GM19099 (cell line): ENCODE measurements around the gene TRO.

Source experiments
- POLR2A ChIP-seq: IDR thresholded peaks from 3 replicates; pipeline ENCODE4 v1.6.1; 2011; ENCODE audit warnings: low read depth; ENCODE audit not compliant: insufficient read length; ENCODE audit errors: extremely low read depth

TRO gene

GRCh38 chrX:54935306-54935705 lies 14.7 kb downstream of the TRO start:
- no peak for TF ChIP-seq POLR2A

GRCh38 chrX:54937416-54937815 lies 16.8 kb downstream of the TRO start:
- no peak for TF ChIP-seq POLR2A

- no peak for TF ChIP-seq POLR2A
Measured at GRCh38 chrX:54944816-54945215, 24.2 kb downstream of the TRO start.

GRCh38 chrX:54945224-54945623 lies 24.6 kb downstream of the TRO start:
- no peak for TF ChIP-seq POLR2A

GRCh38 chrX:54950730-54951375 lies 30.2 kb downstream of the TRO start:
- no peak for TF ChIP-seq POLR2A

GRCh38 chrX:54961750-54962149 lies 41.1 kb downstream of the TRO start:
- TF ChIP-seq POLR2A = no peak

GRCh38 chrX:54964766-54965497 lies 44.3 kb downstream of the TRO start:
- TF ChIP-seq POLR2A = no peak

GRCh38 chrX:54977387-54977786 lies 56.8 kb downstream of the TRO start:
- no peak for TF ChIP-seq POLR2A

- TF ChIP-seq POLR2A = no peak
Measured at GRCh38 chrX:54978448-54978847, 57.8 kb downstream of the TRO start.

GRCh38 chrX:54979432-54979831 lies 58.8 kb downstream of the TRO start:
- TF ChIP-seq POLR2A = no peak

- TF ChIP-seq POLR2A = no peak
Measured at GRCh38 chrX:54980334-54980733, 59.7 kb downstream of the TRO start.
